Spinal cord (tissue), 10 donors: Measurements from ENCODE around the gene FREY1. TPM values are rescaled to one million over a fixed set of nuclear protein-coding genes. Genes with fewer than 3 reads are reported as not detected.

ENCODE experiments used
- DNase-seq, 6 donors: peaks; one replicate each; pipeline versions ENCODE4 v3.0.0 to v3.0.0-alpha.2; 2013 to 2015; ENCODE audit warnings: low spot score in 6 of 6, low read depth in 4 of 6
- H3K27ac ChIP-seq: one replicate; pipeline ENCODE4 v1.5.1; 2013; ENCODE audit warnings: low read depth, low read length, control low read depth
- H3K27me3 ChIP-seq: one replicate; pipeline ENCODE4 v1.6.1; 2013; ENCODE audit warnings: low read length; ENCODE audit not compliant: control insufficient read depth, insufficient read depth
- H3K36me3 ChIP-seq: one replicate; pipeline ENCODE4 v1.6.1; 2013; ENCODE audit warnings: low read length; ENCODE audit not compliant: control insufficient read depth, insufficient read depth
- H3K4me1 ChIP-seq: one replicate; pipeline ENCODE4 v1.6.1; 2013; ENCODE audit warnings: low read length; ENCODE audit not compliant: control insufficient read depth, insufficient read depth
- H3K4me3 ChIP-seq: one replicate; pipeline ENCODE4 v1.5.1; 2013; ENCODE audit warnings: low read depth, low read length, control low read depth
- H3K9me3 ChIP-seq: one replicate; pipeline ENCODE4 v1.6.1; 2013; ENCODE audit warnings: low read length; ENCODE audit not compliant: control insufficient read depth, insufficient read depth
- WGBS: methylation state at CpG from one replicate; pipeline ENCODE4 v1.1.5; 2013; ENCODE audit warnings: missing lambda C conversion rate; ENCODE audit not compliant: insufficient coverage; 5-methylcytosine and 5-hydroxymethylcytosine counted together
- polyA plus RNA-seq, 2 donors: library from polyadenylated mRNA; unstranded; fragments of 120-200 nt; gene quantifications; one replicate each; pipeline ENCODE4 v1.2.1, GENCODE V29; 2013; ENCODE audit not compliant: insufficient read length in 2 of 2
- total RNA-seq, 2 donors: library from RNA; depleted of rRNA in 1 of 2; stranded (reverse); fragments of 120-200 nt in 1 of 2; fragments of >200 nt in 1 of 2; gene quantifications; one replicate each; pipeline versions ENCODE4 v1.2.3 to v1.2.4, GENCODE V29; 2013 to 2014
- donor health status: healthy.

FREY1 gene
- total and polyA plus RNA-seq, 4 donors, result 0.57 to 0.72 (median 0.59) TPM; not detected in 1

DNA sequence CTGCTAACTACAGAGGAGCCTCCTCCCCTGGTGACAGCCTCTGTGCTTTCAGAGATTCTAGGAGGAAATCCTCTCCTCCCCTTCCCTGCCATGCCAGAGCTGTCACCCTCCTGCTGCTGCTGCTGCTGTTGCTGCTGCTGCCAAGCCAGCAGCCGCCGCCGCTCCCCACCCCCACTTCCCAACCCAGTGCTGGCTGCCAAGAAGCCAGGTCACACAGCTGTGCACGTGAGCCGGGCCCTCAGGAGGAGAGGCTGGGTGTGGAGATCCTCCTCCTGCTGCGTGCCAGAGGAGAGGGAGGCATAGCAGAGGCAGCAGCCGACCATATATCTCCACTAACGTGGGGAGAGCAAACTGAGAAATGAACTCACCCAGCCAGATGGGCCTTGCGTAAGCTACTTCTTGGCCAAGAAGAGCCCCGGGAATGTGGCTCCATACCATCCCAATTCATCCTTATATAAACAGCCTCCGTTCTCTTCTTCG lies 47.4 kb downstream of the FREY1 start:
- 24% methylated on average over 6 of the region's 12 CpGs for WGBS
- peaks cover 49% of the 10 kb centered on the region for H3K4me1 ChIP-seq
- H3K9me3 ChIP-seq, result no peaks in the 10 kb centered on the region
- DNase-seq, result peak; percentile 59 to 92 (median 73)
- no peaks in the 10 kb centered on the region for H3K27me3 ChIP-seq
- H3K27ac ChIP-seq, result peak overlapping the region; percentile 88
- peaks cover 67% of the 10 kb centered on the region for H3K36me3 ChIP-seq
- H3K4me3 ChIP-seq, result no peak overlapping the region

DNA sequence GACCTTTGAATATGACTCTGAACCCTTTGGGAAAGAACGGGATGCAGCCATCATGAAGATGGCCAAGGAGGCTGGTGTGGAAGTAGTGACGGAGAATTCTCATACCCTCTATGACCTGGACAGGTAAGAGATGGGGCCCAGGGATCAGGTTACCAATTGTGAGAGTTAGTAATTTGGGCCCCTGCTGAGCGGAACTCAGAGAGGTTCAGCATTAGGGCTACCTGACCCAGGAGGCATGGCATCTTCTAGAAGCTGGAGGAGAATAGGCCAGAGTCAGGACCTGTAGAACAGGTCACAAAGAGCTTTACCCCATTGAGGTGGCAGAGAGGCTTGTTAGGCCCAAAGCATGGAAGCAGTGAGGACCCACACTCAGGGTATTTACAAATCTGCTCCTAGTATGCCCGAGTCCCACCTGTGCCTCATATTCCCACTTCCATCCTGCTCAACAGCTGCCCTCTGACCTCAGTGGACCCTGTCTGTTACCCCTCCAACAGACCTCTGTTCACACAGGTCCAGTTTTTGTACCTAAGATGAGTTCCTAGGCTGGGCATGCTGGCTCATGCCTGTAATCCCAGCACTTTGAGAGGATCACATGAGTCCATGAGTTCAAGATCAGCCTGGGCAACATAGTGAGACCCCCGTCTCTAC lies 48.2 kb downstream of the FREY1 start:
- Histone ChIP-seq H3K36me3 (peaks cover 60% of the 10 kb centered on the region), H3K27me3 (no peaks in the 10 kb centered on the region), H3K4me1 (peaks cover 55% of the 10 kb centered on the region), H3K4me3 (no peak overlapping the region), H3K27ac (peak overlapping the region; percentile 88), H3K9me3 (no peaks in the 10 kb centered on the region)
- WGBS, result 95% methylated on average over 2 of the region's 5 CpGs
- no peak for DNase-seq

DNA sequence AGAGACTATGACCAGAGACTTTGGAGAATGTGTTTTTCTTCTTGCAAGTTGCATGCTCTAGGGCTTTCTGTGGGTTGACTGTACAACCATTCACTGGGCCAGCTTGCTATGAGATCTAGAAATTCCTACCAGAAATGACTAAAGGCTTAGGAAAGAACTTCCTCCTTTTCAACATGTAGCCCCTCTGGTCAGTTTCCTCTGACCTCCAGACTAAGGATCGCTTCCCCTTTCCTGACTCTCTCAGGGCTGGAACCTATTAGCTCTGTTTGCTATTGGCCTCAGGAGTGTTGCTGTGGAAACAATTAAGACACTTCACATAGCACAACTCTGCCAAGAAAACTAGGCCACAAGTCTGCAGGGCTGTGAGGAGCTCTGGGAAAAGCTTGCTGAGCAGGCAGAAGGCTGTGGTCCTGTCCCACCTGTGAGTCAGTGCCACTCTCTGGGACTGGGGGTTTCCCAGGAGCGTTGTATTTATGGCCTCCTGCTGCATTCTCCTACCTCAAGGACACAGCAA lies 49.1 kb downstream of the FREY1 start:
- Histone ChIP-seq H3K36me3 (peaks cover 53% of the 10 kb centered on the region), H3K9me3 (no peaks in the 10 kb centered on the region), H3K4me3 (no peak overlapping the region), H3K27me3 (no peaks in the 10 kb centered on the region), H3K4me1 (peaks cover 60% of the 10 kb centered on the region), H3K27ac (peak overlapping the region; percentile 88)
- DNase-seq, result peak in 5 of 6 donors; percentile 26 to 87 (median 62)
- WGBS, result 50% methylated on average over 2 of the region's 2 CpGs

Other genes starting within 250 kb of the FREY1 start
- gene CHST1, start 241.6 kb downstream of the FREY1 start, total RNA-seq, result 10 to 100 TPM in 1 of 2 donors, 1 to 10 TPM in 1; 8.5 to 10.5 TPM
- gene CHST1, start 241.6 kb downstream of the FREY1 start, polyA plus RNA-seq, result 10 to 100 TPM; 57.0 to 62.4 TPM
- gene SLC35C1, start 102.1 kb downstream of the FREY1 start, total RNA-seq, result 1 to 10 TPM; 6.0 to 6.2 TPM
- gene SLC35C1, start 102.1 kb downstream of the FREY1 start, polyA plus RNA-seq, result 10 to 100 TPM; 15.9 to 16.0 TPM
- gene CRY2, start 59.8 kb downstream of the FREY1 start, total RNA-seq, result 10 to 100 TPM; 41.6 to 41.8 TPM
- 10 to 100 TPM; 38.9 to 45.2 TPM for gene CRY2, start 59.8 kb downstream of the FREY1 start, polyA plus RNA-seq
- 100 to 1,000 TPM in 1 of 2 donors, 10 to 100 TPM in 1; 77.4 to 106 TPM for gene MAPK8IP1, start 21.6 kb downstream of the FREY1 start, total RNA-seq
- gene MAPK8IP1, start 21.6 kb downstream of the FREY1 start, polyA plus RNA-seq, result 100 to 1,000 TPM; 263 to 269 TPM
- 10 to 100 TPM; 14.8 to 28.5 TPM for gene PEX16, start 10.6 kb upstream of the FREY1 start, total RNA-seq
- gene PEX16, start 10.6 kb upstream of the FREY1 start, polyA plus RNA-seq, result 10 to 100 TPM; 39.7 to 39.9 TPM
- 1 to 10 TPM in 1 of 2 donors, under 1 TPM in 1; 0.20 to 2.0 TPM for gene LARGE2, start 15.4 kb upstream of the FREY1 start, total RNA-seq
- gene LARGE2, start 15.4 kb upstream of the FREY1 start, polyA plus RNA-seq, result 1 to 10 TPM in 1 of 2 donors, under 1 TPM in 1; 0.19 to 1.1 TPM
- gene PHF21A, start 214.2 kb upstream of the FREY1 start, total RNA-seq, result 10 to 100 TPM; 32.1 to 33.4 TPM
- 10 to 100 TPM; 49.5 to 52.2 TPM for gene PHF21A, start 214.2 kb upstream of the FREY1 start, polyA plus RNA-seq